Effector CD4-positive, alpha-beta T cell (primary cell): ENCODE measurements around the gene GPR153.

Experiments
- DNase-seq: peaks from one replicate; pipeline ENCODE4 v3.0.0-alpha.2; 2020

Gene GPR153

GRCh38 chr1:6198646-6199297 lies 62.1 kb downstream of the GPR153 start:
- DNase-seq, result no peak

- no peak for DNase-seq
These were observed 63.0 kb downstream of the GPR153 start for GRCh38 chr1:6197746-6198427.
